Activated CD4-positive, alpha-beta T cell treated with anti-CD3 and anti-CD28 coated beads, Interleukin-2, Interleukin-4, amounts not matched to agents 100 ng/mL and 50 ng/mL, durations not matched to agents 16 hours and 8 hours (primary cell): ENCODE results near the gene CACNA2D3.

Experiments used
- DNase-seq: peaks from one replicate; pipeline ENCODE4 v3.0.0-alpha.2; 2020; ENCODE audit warnings: low spot score

Gene CACNA2D3

GRCh38 chr3:55007971-55008370 is 885.6 kb downstream of the CACNA2D3 start:
- no peak for DNase-seq

- DNase-seq: no peak
Observed at GRCh38 chr3:55009372-55009771, 887.0 kb downstream of the CACNA2D3 start.

GRCh38 chr3:55012091-55012490 is 889.7 kb downstream of the CACNA2D3 start:
- DNase-seq: no peak

GRCh38 chr3:55013145-55013925 is 891.0 kb downstream of the CACNA2D3 start:
- DNase-seq: no peak

- DNase-seq: no peak
Observed at GRCh38 chr3:55014081-55014480, 891.7 kb downstream of the CACNA2D3 start.

- no peak for DNase-seq
Observed at GRCh38 chr3:55014906-55015305, 892.6 kb downstream of the CACNA2D3 start.

- no peak for DNase-seq
Observed at GRCh38 chr3:55017876-55018275, 895.5 kb downstream of the CACNA2D3 start.

GRCh38 chr3:55030938-55031337 is 908.6 kb downstream of the CACNA2D3 start:
- DNase-seq: no peak

- DNase-seq: no peak
Observed at GRCh38 chr3:55036883-55037577, 914.7 kb downstream of the CACNA2D3 start.

- DNase-seq: no peak
Observed at GRCh38 chr3:55042591-55042990, 920.2 kb downstream of the CACNA2D3 start.

GRCh38 chr3:55044486-55044885 is 922.1 kb downstream of the CACNA2D3 start:
- DNase-seq: no peak

GRCh38 chr3:55059027-55059629 is 936.8 kb downstream of the CACNA2D3 start:
- no peak for DNase-seq

- no peak for DNase-seq
Observed at GRCh38 chr3:55060896-55061719, 938.8 kb downstream of the CACNA2D3 start.

GRCh38 chr3:55061720-55062034 is 939.3 kb downstream of the CACNA2D3 start:
- DNase-seq: no peak

- no peak for DNase-seq
Observed at GRCh38 chr3:55064164-55064563, 941.8 kb downstream of the CACNA2D3 start.

- no peak for DNase-seq
Observed at GRCh38 chr3:55065331-55065730, 943.0 kb downstream of the CACNA2D3 start.

- no peak for DNase-seq
Observed at GRCh38 chr3:55066551-55067047, 944.2 kb downstream of the CACNA2D3 start.

- no peak for DNase-seq
Observed at GRCh38 chr3:55069950-55070349, 947.6 kb downstream of the CACNA2D3 start.

- DNase-seq: no peak
Observed at GRCh38 chr3:55074796-55075195, 952.4 kb downstream of the CACNA2D3 start.

- DNase-seq: no peak
Observed at GRCh38 chr3:55075846-55076245, 953.5 kb downstream of the CACNA2D3 start.

GRCh38 chr3:55077726-55078125 is 955.4 kb downstream of the CACNA2D3 start:
- DNase-seq: no peak

- no peak for DNase-seq
Observed at GRCh38 chr3:55078876-55079275, 956.5 kb downstream of the CACNA2D3 start.
